ENCODE measurements around the gene HEXIM2.

DNA sequence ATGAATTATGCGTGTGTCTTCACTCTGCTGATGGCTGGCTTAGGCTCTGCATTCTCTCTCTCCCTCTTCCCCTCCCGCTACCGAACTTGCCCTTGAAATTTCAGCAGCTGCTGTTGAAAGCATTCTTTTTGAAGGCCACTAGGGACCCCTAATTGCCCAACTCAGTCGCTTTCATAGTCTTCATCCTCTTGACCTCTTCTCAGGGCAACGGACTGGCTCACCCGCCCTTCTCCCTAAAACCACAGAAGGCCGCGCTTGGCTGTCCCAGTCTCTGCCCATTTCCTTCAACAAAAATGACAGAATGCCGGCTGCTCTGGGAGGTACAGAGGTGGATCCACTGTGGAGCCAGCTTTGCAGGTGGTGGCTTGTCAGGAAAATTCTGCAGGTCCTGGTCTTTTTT, 39.0 kb downstream of the HEXIM2 start:
- TF ChIP-seq TAF1 (IDR thresholded peaks at IDR 0.05; ENCODE audit: borderline replicate concordance, low read depth, low read length) (no peak), YY1 (IDR thresholded peaks at IDR 0.05; ENCODE audit: low read depth) (no peak), TEAD4 (IDR thresholded peaks at IDR 0.05; ENCODE audit: borderline replicate concordance, insufficient read depth) (no peak), NFIC (IDR thresholded peaks at IDR 0.05; ENCODE audit: borderline replicate concordance) (no peak), JUND (IDR thresholded peaks at IDR 0.05) (no peak), POLR2AphosphoS5 (IDR thresholded peaks at IDR 0.05; ENCODE audit: low read depth, low read length) (no peak), TCF12 (IDR thresholded peaks at IDR 0.05) (no peak), RAD21 (IDR thresholded peaks at IDR 0.05; ENCODE audit: low read length) (no peak), RCOR1 (IDR thresholded peaks at IDR 0.05; ENCODE audit: low read length) (no peak)
- TF ChIP-seq, protein P1, sequence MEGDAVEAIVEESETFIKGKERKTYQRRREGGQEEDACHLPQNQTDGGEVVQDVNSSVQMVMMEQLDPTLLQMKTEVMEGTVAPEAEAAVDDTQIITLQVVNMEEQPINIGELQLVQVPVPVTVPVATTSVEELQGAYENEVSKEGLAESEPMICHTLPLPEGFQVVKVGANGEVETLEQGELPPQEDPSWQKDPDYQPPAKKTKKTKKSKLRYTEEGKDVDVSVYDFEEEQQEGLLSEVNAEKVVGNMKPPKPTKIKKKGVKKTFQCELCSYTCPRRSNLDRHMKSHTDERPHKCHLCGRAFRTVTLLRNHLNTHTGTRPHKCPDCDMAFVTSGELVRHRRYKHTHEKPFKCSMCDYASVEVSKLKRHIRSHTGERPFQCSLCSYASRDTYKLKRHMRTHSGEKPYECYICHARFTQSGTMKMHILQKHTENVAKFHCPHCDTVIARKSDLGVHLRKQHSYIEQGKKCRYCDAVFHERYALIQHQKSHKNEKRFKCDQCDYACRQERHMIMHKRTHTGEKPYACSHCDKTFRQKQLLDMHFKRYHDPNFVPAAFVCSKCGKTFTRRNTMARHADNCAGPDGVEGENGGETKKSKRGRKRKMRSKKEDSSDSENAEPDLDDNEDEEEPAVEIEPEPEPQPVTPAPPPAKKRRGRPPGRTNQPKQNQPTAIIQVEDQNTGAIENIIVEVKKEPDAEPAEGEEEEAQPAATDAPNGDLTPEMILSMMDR (IDR thresholded peaks at IDR 0.05): no peak
- TF ChIP-seq, protein P2, sequence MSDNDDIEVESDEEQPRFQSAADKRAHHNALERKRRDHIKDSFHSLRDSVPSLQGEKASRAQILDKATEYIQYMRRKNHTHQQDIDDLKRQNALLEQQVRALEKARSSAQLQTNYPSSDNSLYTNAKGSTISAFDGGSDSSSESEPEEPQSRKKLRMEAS (IDR thresholded peaks at IDR 0.05; ENCODE audit: low read depth): no peak
